Neuronal stem cell (in vitro differentiated cells): ENCODE measurements around the gene THSD4.

Experiments used
- DNase-seq: peaks from one replicate; pipeline ENCODE4 v3.0.0-alpha.2; 2013; ENCODE audit warnings: low spot score
- H2AFZ ChIP-seq: one replicate; pipeline ENCODE4 v1.6.1; 2013; ENCODE audit warnings: mild to moderate bottlenecking, low read length, inconsistent platforms
- H2AK5ac ChIP-seq: 2 replicates; pipeline ENCODE4 v1.6.1; 2013; ENCODE audit warnings: low read depth, mild to moderate bottlenecking, inconsistent platforms, low read length, moderate library complexity, mixed read lengths
- H2BK120ac ChIP-seq: 2 replicates; pipeline ENCODE4 v1.6.1; 2013; ENCODE audit warnings: low read depth, mild to moderate bottlenecking, inconsistent platforms, low read length, moderate library complexity, mixed read lengths
- H2BK12ac ChIP-seq: one replicate; pipeline ENCODE4 v1.6.1; 2013; ENCODE audit warnings: low read length, inconsistent platforms
- H2BK15ac ChIP-seq: 2 replicates; pipeline ENCODE4 v1.6.1; 2013; ENCODE audit warnings: mild to moderate bottlenecking, low read length, inconsistent platforms, mixed read lengths
- H2BK5ac ChIP-seq: one replicate; pipeline ENCODE4 v1.6.1; 2013; ENCODE audit warnings: inconsistent platforms, mild to moderate bottlenecking, low read length, moderate library complexity
- H3K14ac ChIP-seq: one replicate; pipeline ENCODE4 v1.6.1; 2013; ENCODE audit warnings: low read length, inconsistent platforms
- H3K18ac ChIP-seq: 2 replicates; pipeline ENCODE4 v1.6.1; 2013; ENCODE audit warnings: low read length, inconsistent platforms
- H3K23ac ChIP-seq: 2 replicates; pipeline ENCODE4 v1.6.1; 2013; ENCODE audit warnings: low read depth, mild to moderate bottlenecking, mixed read lengths, low read length, inconsistent platforms; ENCODE audit not compliant: poor library complexity
- H3K27ac ChIP-seq: replicated peaks from 3 replicates; pipeline ENCODE4 v1.5.1; 2013; ENCODE audit warnings: low read length, inconsistent platforms
- H3K27me3 ChIP-seq, 3 experiments: 2 replicates each; pipeline ENCODE4 v1.6.1; 2013; ENCODE audit warnings: low read length in 3 of 3, mild to moderate bottlenecking in 2 of 3, inconsistent platforms in 1 of 3, low read depth in 1 of 3, mixed read lengths in 1 of 3, moderate library complexity in 1 of 3; ENCODE audit not compliant: control insufficient read depth in 3 of 3, insufficient read depth in 3 of 3
- H3K36me3 ChIP-seq, 2 donors: replicated peaks in 1 of 2; 2 replicates each; pipeline ENCODE4 v1.6.1; 2013; ENCODE audit warnings: low read length in 2 of 2; ENCODE audit not compliant: control insufficient read depth in 2 of 2, insufficient read depth in 2 of 2
- H3K4ac ChIP-seq: 2 replicates; pipeline ENCODE4 v1.6.1; 2013; ENCODE audit warnings: inconsistent platforms, mild to moderate bottlenecking, low read length, moderate library complexity
- H3K4me1 ChIP-seq, 2 donors: 1 replicate in 1 of 2; 2 replicates in 1 of 2; pipeline ENCODE4 v1.6.1; 2013; ENCODE audit warnings: low read length in 2 of 2, low read depth in 1 of 2; ENCODE audit not compliant: control insufficient read depth in 2 of 2, insufficient read depth in 1 of 2
- H3K4me2 ChIP-seq: one replicate; pipeline ENCODE4 v1.6.1; 2013; ENCODE audit warnings: mild to moderate bottlenecking, low read length, inconsistent platforms; ENCODE audit not compliant: insufficient read depth, poor library complexity, severe bottlenecking
- H3K4me3 ChIP-seq, 2 donors: 2 replicates each; pipeline ENCODE4 v1.5.1; 2013; ENCODE audit warnings: low read length in 2 of 2, mild to moderate bottlenecking in 2 of 2, inconsistent platforms in 1 of 2, moderate library complexity in 1 of 2
- H3K79me1 ChIP-seq: one replicate; pipeline ENCODE4 v1.6.1; 2013; ENCODE audit warnings: low read depth, mild to moderate bottlenecking, inconsistent platforms, low read length, moderate library complexity
- H3K9ac ChIP-seq: one replicate; pipeline ENCODE4 v1.6.1; 2013; ENCODE audit warnings: mild to moderate bottlenecking, low read depth, low read length, inconsistent platforms; ENCODE audit not compliant: poor library complexity
- H3K9me3 ChIP-seq, 2 donors: replicated peaks in 1 of 2; 2 replicates each; pipeline versions ENCODE3 to v1.6.1; 2013; ENCODE audit warnings: low read length in 2 of 2, mild to moderate bottlenecking in 2 of 2, inconsistent platforms in 1 of 2, low read depth in 1 of 2, mixed read lengths in 1 of 2, moderate library complexity in 1 of 2; ENCODE audit not compliant: control insufficient read depth in 2 of 2, insufficient read depth in 1 of 2
- H4K8ac ChIP-seq: one replicate; pipeline ENCODE4 v1.6.1; 2013; ENCODE audit warnings: low read depth, mild to moderate bottlenecking, inconsistent platforms, low read length, moderate library complexity
- H4K91ac ChIP-seq: one replicate; pipeline ENCODE4 v1.6.1; 2013; ENCODE audit warnings: low read length, low read depth, mild to moderate bottlenecking, inconsistent platforms; ENCODE audit not compliant: poor library complexity
- WGBS, 2 donors: extraction: QIAGEN DNeasy Blood & Tissue Kit; methylation state at CpG; one replicate each; pipeline ENCODE4 v1.1.7; 2013; ENCODE audit warnings: missing lambda C conversion rate in 2 of 2, mixed read lengths in 1 of 2; ENCODE audit not compliant: insufficient read length in 2 of 2, insufficient replicate concordance in 1 of 2; ENCODE audit errors: extremely low coverage in 2 of 2; 5-methylcytosine and 5-hydroxymethylcytosine counted together

Gene THSD4

DNA sequence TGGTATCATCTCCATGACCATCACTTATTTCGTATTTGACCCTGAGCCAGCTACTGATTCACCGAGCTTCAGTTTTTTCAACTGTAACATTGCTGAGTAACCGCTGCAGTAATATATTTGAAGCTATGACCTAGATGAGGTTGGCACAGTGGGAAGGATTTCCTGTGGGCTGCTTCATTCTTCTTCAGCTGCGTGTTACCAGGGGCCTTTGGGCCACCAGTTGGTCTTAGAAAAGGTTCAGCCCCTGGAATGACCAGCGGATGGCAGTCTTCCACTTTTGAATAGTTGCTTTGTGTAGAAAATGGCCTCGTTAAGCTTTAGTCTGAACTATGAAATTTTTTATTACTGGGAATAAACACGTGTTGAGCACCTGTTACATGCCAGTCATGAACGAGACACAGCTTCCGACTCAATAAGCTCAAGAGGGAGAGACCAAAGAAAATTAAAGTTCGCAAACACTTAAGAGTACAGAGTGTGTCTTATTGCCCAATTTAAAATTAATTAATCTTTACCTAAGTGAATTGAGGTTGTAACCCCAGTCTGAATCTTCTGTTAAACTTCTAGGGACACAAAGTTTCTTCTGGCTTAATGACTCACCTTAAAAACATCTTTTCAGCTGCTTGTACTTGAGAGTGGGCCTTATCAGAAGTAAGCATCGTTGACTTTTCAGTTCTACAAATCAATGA lies 637.5 kb downstream of the THSD4 start:
- H4K8ac ChIP-seq: no peak overlapping the region
- H3K4me2 ChIP-seq: no peak overlapping the region
- H3K27me3 ChIP-seq: no peaks in the 10 kb centered on the region
- H4K91ac ChIP-seq: no peak overlapping the region
- H3K36me3 ChIP-seq: no peaks in the 10 kb centered on the region
- H2BK5ac ChIP-seq: no peak overlapping the region
- no peak overlapping the region for H3K23ac ChIP-seq
- H2BK15ac ChIP-seq: no peak overlapping the region
- no peak overlapping the region for H3K4me3 ChIP-seq
- H2AFZ ChIP-seq: no peak overlapping the region
- DNase-seq: peak; percentile 18
- no peak overlapping the region for H2BK120ac ChIP-seq
- H3K9me3 ChIP-seq: peaks cover 0 to 3% of the 10 kb centered on the region in 2 donors
- H2AK5ac ChIP-seq: no peak overlapping the region
- H3K9ac ChIP-seq: no peak overlapping the region
- H2BK12ac ChIP-seq: no peak overlapping the region
- no peak overlapping the region for H3K18ac ChIP-seq
- no CpG with 5 or more reads among the region's 11 CpGs for WGBS, 2 donors
- no peaks in the 10 kb centered on the region for H3K79me1 ChIP-seq
- H3K4me1 ChIP-seq: no peaks in the 10 kb centered on the region
- H3K4ac ChIP-seq: no peak overlapping the region
- no peak overlapping the region for H3K14ac ChIP-seq
- no peak overlapping the region for H3K27ac ChIP-seq

DNA sequence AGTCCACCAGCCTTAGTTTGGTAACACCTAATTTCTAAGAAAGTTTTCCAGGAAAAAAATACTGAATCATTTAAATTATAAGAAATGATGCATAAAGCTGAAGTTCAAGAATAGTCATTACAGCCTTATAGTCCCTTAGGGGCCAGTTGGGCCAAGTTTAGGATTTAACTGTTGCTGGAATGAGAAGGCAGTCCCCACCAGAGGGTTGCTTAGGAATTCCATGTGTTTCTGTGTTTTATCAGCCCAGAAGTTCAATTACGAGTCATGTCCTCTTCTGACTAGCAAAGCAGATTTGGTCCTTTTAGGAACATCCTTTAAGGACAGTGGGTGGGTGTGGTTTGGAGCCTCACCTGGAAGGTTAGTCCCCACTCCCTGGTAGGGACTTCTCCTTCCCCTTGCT lies 638.1 kb downstream of the THSD4 start:
- H3K23ac ChIP-seq: no peak overlapping the region
- H3K4ac ChIP-seq: no peak overlapping the region
- peaks cover 0 to 3% of the 10 kb centered on the region in 2 donors for H3K9me3 ChIP-seq
- H2BK5ac ChIP-seq: no peak overlapping the region
- DNase-seq: no peak
- no peaks in the 10 kb centered on the region for H3K27me3 ChIP-seq
- H3K4me1 ChIP-seq: no peaks in the 10 kb centered on the region
- H3K4me3 ChIP-seq: no peak overlapping the region
- H3K18ac ChIP-seq: no peak overlapping the region
- no peak overlapping the region for H2BK15ac ChIP-seq
- H2AK5ac ChIP-seq: no peak overlapping the region
- H4K91ac ChIP-seq: no peak overlapping the region
- H2AFZ ChIP-seq: no peak overlapping the region
- H3K27ac ChIP-seq: no peak overlapping the region
- H3K79me1 ChIP-seq: no peaks in the 10 kb centered on the region
- WGBS, 2 donors: no CpG with 5 or more reads among the region's 1 CpG
- H3K14ac ChIP-seq: no peak overlapping the region
- H4K8ac ChIP-seq: no peak overlapping the region
- no peak overlapping the region for H3K9ac ChIP-seq
- no peak overlapping the region for H3K4me2 ChIP-seq
- H3K36me3 ChIP-seq: no peaks in the 10 kb centered on the region
- no peak overlapping the region for H2BK12ac ChIP-seq
- no peak overlapping the region for H2BK120ac ChIP-seq

DNA sequence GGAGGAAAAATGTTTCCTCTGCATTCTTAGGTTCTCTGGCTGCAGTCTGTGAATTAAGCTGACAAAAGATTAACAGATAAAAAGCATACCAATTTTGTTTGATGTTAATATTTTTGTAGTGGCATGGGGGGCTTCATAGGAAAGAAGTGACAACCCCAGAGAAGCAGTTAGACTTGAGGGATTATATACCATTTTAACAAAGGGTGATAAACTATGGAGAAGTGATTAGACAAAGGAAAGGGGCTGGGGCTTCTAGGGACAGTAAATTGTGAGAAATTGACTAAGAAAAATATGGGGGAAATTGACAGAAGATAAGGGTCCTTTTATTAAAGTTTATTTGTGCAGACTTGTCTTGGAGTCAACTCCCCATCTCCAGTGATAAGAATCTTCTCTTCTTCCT lies 639.4 kb downstream of the THSD4 start:
- Histone ChIP-seq H2BK5ac (no peak overlapping the region), H3K79me1 (no peaks in the 10 kb centered on the region), H3K4me1 (no peaks in the 10 kb centered on the region), H3K9ac (no peak overlapping the region), H2BK15ac (no peak overlapping the region), H3K23ac (no peak overlapping the region), H3K9me3 (peaks cover 0 to 3% of the 10 kb centered on the region in 2 donors), H3K4me3 (no peak overlapping the region), H3K4me2 (no peak overlapping the region), H2BK120ac (no peak overlapping the region), H4K91ac (no peak overlapping the region), H2BK12ac (no peak overlapping the region), H4K8ac (no peak overlapping the region), H3K27me3 (no peaks in the 10 kb centered on the region), H3K4ac (no peak overlapping the region), H3K36me3 (no peaks in the 10 kb centered on the region), H2AK5ac (no peak overlapping the region), H3K14ac (no peak overlapping the region), H2AFZ (no peak overlapping the region), H3K27ac (no peak overlapping the region), H3K18ac (no peak overlapping the region)
- no peak for DNase-seq

DNA sequence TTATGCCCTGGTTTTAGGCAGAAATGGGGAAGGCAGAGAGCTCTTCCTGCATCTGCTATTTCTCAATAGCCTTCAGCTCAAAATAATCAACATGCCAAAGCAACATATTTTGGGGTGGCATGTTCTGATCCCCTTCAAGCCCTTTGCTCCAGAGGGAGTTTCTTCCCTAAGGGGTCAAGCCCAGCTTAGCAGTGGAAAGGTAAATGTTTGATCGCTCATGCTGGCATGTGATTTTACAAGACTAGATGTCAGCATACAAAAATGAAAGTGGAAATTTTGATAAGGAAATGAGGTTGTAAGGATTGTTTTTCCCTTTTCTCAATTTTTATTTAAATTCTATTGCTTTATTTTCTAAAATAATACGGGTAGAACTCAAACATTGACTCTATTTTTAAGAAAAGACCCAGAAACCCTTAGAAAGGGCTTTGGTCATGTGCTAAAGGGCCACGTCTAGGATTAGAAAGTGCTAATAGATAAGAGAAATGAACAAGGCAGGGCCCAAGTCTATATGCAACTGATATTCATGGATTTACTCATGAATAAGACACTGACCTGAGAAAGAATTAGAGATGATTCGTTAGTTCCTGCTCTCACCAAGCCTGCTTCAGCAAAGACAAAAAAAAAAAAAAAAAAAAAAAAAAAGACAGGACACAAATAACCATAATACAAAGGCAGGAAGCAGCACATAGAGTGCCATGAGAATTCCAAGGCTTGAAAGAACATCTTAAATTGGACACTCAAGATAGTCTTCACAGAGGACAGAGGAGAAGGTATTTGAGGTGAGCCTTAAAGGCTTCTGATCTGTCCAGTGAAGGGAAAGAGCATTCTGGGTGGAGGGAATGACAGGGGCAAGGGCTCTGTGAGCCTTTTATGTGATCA lies 640.1 kb downstream of the THSD4 start:
- Histone ChIP-seq H3K27ac (no peak overlapping the region), H3K36me3 (no peaks in the 10 kb centered on the region), H3K9ac (no peak overlapping the region), H2BK12ac (no peak overlapping the region), H3K4me3 (no peak overlapping the region), H3K79me1 (no peaks in the 10 kb centered on the region), H2BK15ac (no peak overlapping the region), H2AK5ac (no peak overlapping the region), H2BK120ac (no peak overlapping the region), H2BK5ac (no peak overlapping the region), H3K27me3 (no peaks in the 10 kb centered on the region), H3K4me2 (no peak overlapping the region), H3K14ac (no peak overlapping the region), H3K9me3 (peaks cover 0 to 3% of the 10 kb centered on the region in 2 donors), H3K23ac (no peak overlapping the region), H3K18ac (no peak overlapping the region), H3K4me1 (no peaks in the 10 kb centered on the region), H3K4ac (no peak overlapping the region), H4K8ac (no peak overlapping the region), H4K91ac (no peak overlapping the region), H2AFZ (no peak overlapping the region)
- WGBS, 2 donors: no CpG with 5 or more reads among the region's 4 CpGs
- DNase-seq: no peak
